A549 (cell line): ENCODE results near the gene MMP11. TPM values are rescaled to one million over a fixed set of nuclear protein-coding genes. Genes with fewer than 3 reads are reported as not detected.

Source experiments
- ATAC-seq, 2 experiments: fragments of 200-7000 bp in 1 of 2; fragments of >200 bp in 1 of 2; cut with Nextera tagmentation in 1 of 2; cut with Tn5 transposase in 1 of 2; 3 replicates each; pipeline versions ENCODE4 v1.8.0 to v1.9.1; 2018 to 2020; ENCODE audit warnings: mild to moderate bottlenecking in 1 of 2, moderate library complexity in 1 of 2
- CTCF ChIA-PET: fragments of 300-600 bp; sonication (Branson Sonifier 250); formaldehyde crosslinking; extraction: SDS; loops from one replicate; lab custom pipeline; 2021; ENCODE audit warnings: antibody characterized with exemption, inconsistent platforms; lab: Yijun Ruan, JAX
- POLR2A ChIA-PET: fragments of 350-600 bp; formaldehyde crosslinking; extraction: SDS; loops from one replicate; lab custom pipeline; 2021; ENCODE audit warnings: antibody characterized with exemption, inconsistent platforms; lab: Yijun Ruan, JAX
- DNase-seq, 2 experiments: peaks; one replicate each; pipeline versions ENCODE4 v3.0.0 to v3.0.0-alpha.2; 2011 to 2016; ENCODE audit warnings: low read depth in 1 of 2, low spot score in 1 of 2
- FAIRE-seq: peaks from 2 replicates; lab custom pipeline; 2011; peaks lifted over from hg19 to GRCh38; lab: Jason Lieb, UNC
- H3K27ac ChIP-seq, 2 experiments: fragments of >200 bp; sonication (Bioruptor Twin); formaldehyde crosslinking; 3 replicates each; pipeline ENCODE4 v1.5.1; 2016 to 2017
- H3K4me1 ChIP-seq: fragments of >200 bp; sonication (Bioruptor Twin); formaldehyde crosslinking; 3 replicates; pipeline ENCODE4 v1.6.1; 2016
- H3K4me2 ChIP-seq: fragments of >200 bp; sonication (Bioruptor Twin); formaldehyde crosslinking; 3 replicates; pipeline ENCODE4 v1.6.1; 2016
- H3K4me3 ChIP-seq: fragments of >200 bp; sonication (Bioruptor Twin); formaldehyde crosslinking; 3 replicates; pipeline ENCODE4 v1.5.1; 2016
- H3K9me3 ChIP-seq: fragments of >200 bp; sonication (Bioruptor Twin); formaldehyde crosslinking; 3 replicates; pipeline ENCODE4 v1.6.1; 2016
- BHLHE40 ChIP-seq: IDR thresholded peaks from 2 replicates; pipeline ENCODE4 v1.6.1; 2012; ENCODE audit warnings: low read depth, low read length, inconsistent platforms
- CHD4 ChIP-seq: fragments of 200-600 bp; sonication (generic); IDR thresholded peaks from 2 replicates; pipeline ENCODE4 v1.6.1; 2016; ENCODE audit warnings: antibody characterized with exemption, mild to moderate bottlenecking, borderline replicate concordance
- ESRRA ChIP-seq: fragments of 150-350 bp; IDR thresholded peaks from 2 replicates; pipeline ENCODE4 v1.6.1; 2014; ENCODE audit warnings: mild to moderate bottlenecking, low read length, borderline replicate concordance
- FOXS1 ChIP-seq: fragments of 250-450 bp; sonication (Bioruptor Pico); IDR thresholded peaks from 2 replicates; pipeline ENCODE4 v1.5.0; 2020; ENCODE audit warnings: mild to moderate bottlenecking, moderate library complexity
- HDAC2 ChIP-seq: fragments of 200-600 bp; sonication (generic); IDR thresholded peaks from 2 replicates; pipeline ENCODE4 v1.6.1; 2016
- HOXB13 ChIP-seq: fragments of 250-450 bp; sonication (Bioruptor Pico); IDR thresholded peaks from 2 replicates; pipeline ENCODE4 v1.5.0; 2020; ENCODE audit warnings: low read depth, mild to moderate bottlenecking, moderate library complexity
- JUN ChIP-seq, 2 experiments: fragments of >200 bp; sonication (Bioruptor Twin); formaldehyde crosslinking; IDR thresholded peaks; 2 replicates in 1 of 2; 3 replicates in 1 of 2; pipeline ENCODE4 v1.6.1; 2016 to 2017
- KDM1A ChIP-seq: fragments of 200-600 bp; sonication (generic); IDR thresholded peaks from 2 replicates; pipeline ENCODE4 v1.6.1; 2016; ENCODE audit warnings: low read depth, mild to moderate bottlenecking
- NFE2L2 ChIP-seq: fragments of 150-350 bp; conservative IDR thresholded peaks from 2 replicates; pipeline ENCODE4 v1.6.1; 2014; ENCODE audit warnings: low read length
- NR3C1 ChIP-seq: fragments of >200 bp; sonication (Bioruptor Twin); formaldehyde crosslinking; IDR thresholded peaks from 3 replicates; pipeline ENCODE4 v1.6.1; 2017
- RAD21 ChIP-seq, 2 experiments: fragments of >200 bp in 1 of 2; sonication (Bioruptor Twin) in 1 of 2; formaldehyde crosslinking in 1 of 2; IDR thresholded peaks in 1 of 2; conservative IDR thresholded peaks in 1 of 2; 2 replicates in 1 of 2; 3 replicates in 1 of 2; pipeline ENCODE4 v1.6.1; 2012 to 2018; ENCODE audit warnings: inconsistent platforms in 1 of 2
- RNF2 ChIP-seq: fragments of 200-600 bp; sonication (generic); IDR thresholded peaks from 2 replicates; pipeline ENCODE4 v1.6.1; 2016; ENCODE audit warnings: low read depth, mild to moderate bottlenecking, antibody characterized with exemption, moderate library complexity, borderline replicate concordance
- SREBF2 ChIP-seq: fragments of 450-650 bp; IDR thresholded peaks from 2 replicates; pipeline ENCODE4 v1.6.1; 2014; ENCODE audit warnings: mild to moderate bottlenecking, moderate library complexity
- ZC3H11A ChIP-seq: fragments of 450-650 bp; IDR thresholded peaks from 2 replicates; pipeline ENCODE4 v1.6.1; 2014; ENCODE audit warnings: antibody characterized with exemption, mild to moderate bottlenecking
- ZFP36 ChIP-seq: fragments of 450-650 bp; IDR thresholded peaks from 2 replicates; pipeline ENCODE4 v1.6.1; 2014; ENCODE audit warnings: borderline replicate concordance; ENCODE audit not compliant: partially characterized antibody
- ZNF302 ChIP-seq: fragments of 250-450 bp; sonication (Bioruptor Pico); IDR thresholded peaks from 2 replicates; pipeline ENCODE4 v1.9.0; 2021; ENCODE audit warnings: inconsistent platforms, mild to moderate bottlenecking, moderate library complexity
- WGBS: methylation state at CpG from one replicate; pipeline ENCODE4 v1.1.6; 2017; ENCODE audit errors: missing lambda C conversion rate; 5-methylcytosine and 5-hydroxymethylcytosine counted together
- polyA plus RNA-seq, 4 experiments: library from polyadenylated mRNA; depleted of rRNA in 3 of 4; stranded (reverse); fragments of >200 nt; fragmentation: RNase III in 1 of 4; extraction: RNeasy Plus Mini Kit Qiagen cat#74134 plus additional on column Dnase treatment in 1 of 4; gene quantifications; 2 replicates in 3 of 4; 3 replicates in 1 of 4; pipeline ENCODE4 v1.2.3, GENCODE V29; 2011 to 2017
- TF ChIP-seq, protein P1 (sequence below): fragments of 450-650 bp; IDR thresholded peaks from 2 replicates; pipeline ENCODE4 v1.6.1; 2014; ENCODE audit warnings: antibody characterized with exemption
- TF ChIP-seq, protein P2 (sequence below): fragments of >200 bp; sonication (Bioruptor Twin); formaldehyde crosslinking; IDR thresholded peaks from 3 replicates; pipeline ENCODE4 v1.6.1; 2016
- TF ChIP-seq, protein P3 (sequence below): IDR thresholded peaks from 2 replicates; pipeline ENCODE4 v1.6.1; 2012

MMP11 gene
- polyA plus RNA-seq, 2 of the 4 experiments (the other 2 are of a cell fraction): 0.23 to 0.36 TPM

DNA sequence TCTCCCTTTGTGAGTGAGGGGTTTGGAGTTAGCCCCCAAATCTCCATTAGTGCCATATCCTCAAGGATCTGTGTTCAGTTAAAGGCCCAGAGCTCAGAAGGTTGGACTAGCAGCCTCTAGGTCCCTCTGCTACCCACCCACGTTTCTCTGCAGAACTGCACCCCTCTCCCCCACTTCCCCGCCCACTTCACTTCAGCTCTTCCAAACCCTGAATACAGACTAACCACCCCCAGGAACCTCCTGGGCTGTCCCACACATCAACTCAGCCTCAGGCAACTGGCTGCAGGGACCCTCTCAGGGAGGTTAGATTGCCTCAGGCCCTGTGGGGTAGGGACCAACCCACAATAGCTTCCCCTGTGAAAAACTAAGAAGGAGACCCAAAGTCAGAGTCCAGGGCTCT is 19.3 kb upstream of the MMP11 start:
- DNase-seq (no peak), FAIRE-seq (no peak), ATAC-seq (no peak)
- ChIA-PET POLR2A (interaction anchor here (1.3 kb wide), 1 partner anchor 15 kb away, joined by 3 read pairs; no protein-coding TSS in a partner anchor), CTCF (interaction anchor here (0.6 to 1.8 kb wide), 4 partner anchors 10 to 1162 kb away, joined by 3 to 5 read pairs (median 3); partner anchors contain the start of gene CHCHD10)
- Histone ChIP-seq H3K27ac (no peak overlapping the region), H3K4me3 (no peak overlapping the region), H3K4me2 (no peak overlapping the region), H3K9me3 (no peaks in the 10 kb centered on the region), H3K4me1 (peaks cover 4% of the 10 kb centered on the region; the same call in 2 of the 3 replicates)
- 81% methylated on average over 2 of the region's 2 CpGs for WGBS
- no peak for TF ChIP-seq ZNF302
- TF ChIP-seq BHLHE40: no peak
- TF ChIP-seq, protein P1, sequence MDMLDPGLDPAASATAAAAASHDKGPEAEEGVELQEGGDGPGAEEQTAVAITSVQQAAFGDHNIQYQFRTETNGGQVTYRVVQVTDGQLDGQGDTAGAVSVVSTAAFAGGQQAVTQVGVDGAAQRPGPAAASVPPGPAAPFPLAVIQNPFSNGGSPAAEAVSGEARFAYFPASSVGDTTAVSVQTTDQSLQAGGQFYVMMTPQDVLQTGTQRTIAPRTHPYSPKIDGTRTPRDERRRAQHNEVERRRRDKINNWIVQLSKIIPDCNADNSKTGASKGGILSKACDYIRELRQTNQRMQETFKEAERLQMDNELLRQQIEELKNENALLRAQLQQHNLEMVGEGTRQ: no peak

DNA sequence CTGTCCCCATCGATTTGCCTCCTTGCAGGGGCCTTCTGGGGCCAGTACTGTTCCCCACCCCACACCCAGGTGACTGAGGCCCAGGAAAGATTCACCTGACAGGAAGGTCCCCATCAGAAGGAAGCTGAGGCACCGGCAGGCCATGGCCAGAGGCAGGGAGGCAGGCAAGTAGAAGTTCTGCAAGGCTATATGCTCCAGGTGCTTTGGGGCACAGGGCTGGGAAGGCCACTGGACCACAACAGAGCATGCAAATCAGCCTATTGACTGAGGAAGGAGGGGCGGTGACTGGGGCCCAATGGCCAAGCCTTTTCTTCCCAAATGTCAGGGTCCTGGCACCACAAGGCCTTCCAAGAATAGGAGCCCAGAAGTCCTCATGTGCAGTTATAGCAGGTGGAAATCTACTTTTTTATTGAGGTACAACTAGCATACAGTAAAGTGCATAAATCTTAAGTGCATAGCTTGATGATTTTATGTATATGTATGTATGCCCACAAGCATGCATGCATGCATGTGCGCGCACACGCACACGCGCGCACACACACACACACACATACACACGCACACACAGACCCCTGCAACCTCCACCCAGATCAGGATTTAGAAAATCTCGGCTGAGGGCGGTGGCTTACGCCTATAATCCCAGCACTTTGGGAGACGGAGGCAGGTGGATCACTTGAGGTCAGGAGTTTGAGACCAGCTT is 18.3 kb upstream of the MMP11 start, which contains the start of gene VPREB3:
VPREB3 (minus strand) TSS at position 206 of the 700 bp plus-strand sequence; CDS start at position 144, 62 bp downstream.
- peaks cover 4% of the 10 kb centered on the region; the same call in 2 of the 3 replicates for H3K4me1 ChIP-seq
- 89% methylated on average over 12 of the region's 14 CpGs for WGBS
- POLR2A ChIA-PET: no interaction called here
- no peak within 1 kb of the TSS for H3K4me3 ChIP-seq
- FAIRE-seq (no peak), DNase-seq (no peak), ATAC-seq (no peak)
- CTCF ChIA-PET: interaction anchor here (0.7 to 2.1 kb wide), 4 partner anchors 9 to 1163 kb away, joined by 3 to 7 read pairs (median 4); partner anchors contain the start of gene CHCHD10
- TF ChIP-seq BHLHE40: no peak
- TF ChIP-seq SREBF2: no peak
- TF ChIP-seq, protein P2, sequence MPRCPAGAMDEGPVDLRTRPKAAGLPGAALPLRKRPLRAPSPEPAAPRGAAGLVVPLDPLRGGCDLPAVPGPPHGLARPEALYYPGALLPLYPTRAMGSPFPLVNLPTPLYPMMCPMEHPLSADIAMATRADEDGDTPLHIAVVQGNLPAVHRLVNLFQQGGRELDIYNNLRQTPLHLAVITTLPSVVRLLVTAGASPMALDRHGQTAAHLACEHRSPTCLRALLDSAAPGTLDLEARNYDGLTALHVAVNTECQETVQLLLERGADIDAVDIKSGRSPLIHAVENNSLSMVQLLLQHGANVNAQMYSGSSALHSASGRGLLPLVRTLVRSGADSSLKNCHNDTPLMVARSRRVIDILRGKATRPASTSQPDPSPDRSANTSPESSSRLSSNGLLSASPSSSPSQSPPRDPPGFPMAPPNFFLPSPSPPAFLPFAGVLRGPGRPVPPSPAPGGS: no peak
- TF ChIP-seq HDAC2: no peak
- no peak for TF ChIP-seq NR3C1
- TF ChIP-seq JUN (IDR thresholded peaks at IDR 0.05): no peak
- TF ChIP-seq KDM1A: no peak
- no peak for TF ChIP-seq ESRRA
- no peak for TF ChIP-seq RAD21 (conservative IDR thresholded peaks at IDR 0.05 in 1 of 2, IDR thresholded peaks at IDR 0.05 in 1 of 2)
- TF ChIP-seq HOXB13 (CRISPR knock-in tag): no peak
- no peak for TF ChIP-seq CHD4
- TF ChIP-seq RNF2: no peak
- TF ChIP-seq ZFP36: no peak
- no peak for TF ChIP-seq NFE2L2
- TF ChIP-seq ZC3H11A: no peak
- no peak for TF ChIP-seq FOXS1 (CRISPR knock-in tag)
- TF ChIP-seq, protein P3, sequence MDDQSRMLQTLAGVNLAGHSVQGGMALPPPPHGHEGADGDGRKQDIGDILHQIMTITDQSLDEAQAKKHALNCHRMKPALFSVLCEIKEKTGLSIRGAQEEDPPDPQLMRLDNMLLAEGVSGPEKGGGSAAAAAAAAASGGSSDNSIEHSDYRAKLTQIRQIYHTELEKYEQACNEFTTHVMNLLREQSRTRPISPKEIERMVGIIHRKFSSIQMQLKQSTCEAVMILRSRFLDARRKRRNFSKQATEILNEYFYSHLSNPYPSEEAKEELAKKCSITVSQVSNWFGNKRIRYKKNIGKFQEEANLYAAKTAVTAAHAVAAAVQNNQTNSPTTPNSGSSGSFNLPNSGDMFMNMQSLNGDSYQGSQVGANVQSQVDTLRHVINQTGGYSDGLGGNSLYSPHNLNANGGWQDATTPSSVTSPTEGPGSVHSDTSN: no peak
- H3K4me2 ChIP-seq: no peak within 1 kb of the TSS
- H3K27ac ChIP-seq: no peak within 1 kb of the TSS
- no peaks in the 10 kb centered on the region for H3K9me3 ChIP-seq
